MM.1S (cell line): ENCODE results near the gene FARS2.

Experiments
- EZH2 ChIP-seq: fragments of 300-600 bp; sonication (generic); optimal IDR thresholded peaks from 2 replicates; pipeline ENCODE3; 2017; ENCODE audit warnings: low read depth, mild to moderate bottlenecking, antibody characterized with exemption, low read length, mixed read lengths
- TF ChIP-seq, protein P1 (sequence below): fragments of 300-600 bp; sonication (generic); IDR thresholded peaks from 2 replicates; pipeline ENCODE4 v1.5.1; 2016; ENCODE audit warnings: antibody characterized with exemption, low read length, mixed read lengths

DNA sequence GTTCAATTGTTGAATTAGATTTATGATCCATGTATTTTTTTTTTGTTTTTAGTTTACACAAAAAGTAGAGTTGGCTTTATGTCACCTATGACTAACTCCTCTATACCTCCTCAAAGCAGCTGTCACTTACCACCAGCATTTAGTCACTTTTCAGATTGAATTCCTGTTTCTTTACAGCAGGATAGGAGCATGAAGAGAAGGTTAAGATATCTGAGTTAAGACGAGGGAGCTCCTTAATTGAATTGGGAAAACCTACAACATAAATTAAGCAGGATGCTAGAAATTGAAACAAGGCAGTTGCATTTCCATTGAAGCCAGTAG lies 237.2 kb downstream of the FARS2 start:
- no peak for TF ChIP-seq EZH2
- TF ChIP-seq, protein P1, sequence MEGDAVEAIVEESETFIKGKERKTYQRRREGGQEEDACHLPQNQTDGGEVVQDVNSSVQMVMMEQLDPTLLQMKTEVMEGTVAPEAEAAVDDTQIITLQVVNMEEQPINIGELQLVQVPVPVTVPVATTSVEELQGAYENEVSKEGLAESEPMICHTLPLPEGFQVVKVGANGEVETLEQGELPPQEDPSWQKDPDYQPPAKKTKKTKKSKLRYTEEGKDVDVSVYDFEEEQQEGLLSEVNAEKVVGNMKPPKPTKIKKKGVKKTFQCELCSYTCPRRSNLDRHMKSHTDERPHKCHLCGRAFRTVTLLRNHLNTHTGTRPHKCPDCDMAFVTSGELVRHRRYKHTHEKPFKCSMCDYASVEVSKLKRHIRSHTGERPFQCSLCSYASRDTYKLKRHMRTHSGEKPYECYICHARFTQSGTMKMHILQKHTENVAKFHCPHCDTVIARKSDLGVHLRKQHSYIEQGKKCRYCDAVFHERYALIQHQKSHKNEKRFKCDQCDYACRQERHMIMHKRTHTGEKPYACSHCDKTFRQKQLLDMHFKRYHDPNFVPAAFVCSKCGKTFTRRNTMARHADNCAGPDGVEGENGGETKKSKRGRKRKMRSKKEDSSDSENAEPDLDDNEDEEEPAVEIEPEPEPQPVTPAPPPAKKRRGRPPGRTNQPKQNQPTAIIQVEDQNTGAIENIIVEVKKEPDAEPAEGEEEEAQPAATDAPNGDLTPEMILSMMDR: no peak
